NCI-H2227 treated with DMSO at 0.1 percent for 48 hours (cell line): ENCODE results near the gene LYRM1.
A peak's percentile ranks its signal among the peaks of the same experiment; 100 is the strongest.
"Not testable (repeated sequence)": the region's sequence is repeated elsewhere in the genome, so short reads cannot be mapped to it uniquely, and the experiment has no call there.

ENCODE experiments used
- DNase-seq: peaks from one replicate; lab custom pipeline; 2025; lab: John Stamatoyannopoulos, UW

Gene LYRM1

GRCh38 chr16:20900299-20901067 lies at the start of gene LYRM1, which contains the start of gene DCUN1D3:
Gene LYRM1, plus strand, starts transcription at chr16:20900771. Its CDS starts 14,785 bp downstream, at chr16:20915556.
Gene DCUN1D3, minus strand, starts transcription at chr16:20900358. Its CDS starts 37,820 bp downstream, at chr16:20862538.
- peak; percentile 97 for DNase-seq

GRCh38 chr16:20850981-20851380 lies 49.6 kb upstream of the LYRM1 start:
- no peak for DNase-seq

GRCh38 chr16:20851601-20852000 lies 49.0 kb upstream of the LYRM1 start:
- DNase-seq = no peak

- no peak for DNase-seq
Measured at GRCh38 chr16:20853143-20853542, 47.4 kb upstream of the LYRM1 start.

DNA sequence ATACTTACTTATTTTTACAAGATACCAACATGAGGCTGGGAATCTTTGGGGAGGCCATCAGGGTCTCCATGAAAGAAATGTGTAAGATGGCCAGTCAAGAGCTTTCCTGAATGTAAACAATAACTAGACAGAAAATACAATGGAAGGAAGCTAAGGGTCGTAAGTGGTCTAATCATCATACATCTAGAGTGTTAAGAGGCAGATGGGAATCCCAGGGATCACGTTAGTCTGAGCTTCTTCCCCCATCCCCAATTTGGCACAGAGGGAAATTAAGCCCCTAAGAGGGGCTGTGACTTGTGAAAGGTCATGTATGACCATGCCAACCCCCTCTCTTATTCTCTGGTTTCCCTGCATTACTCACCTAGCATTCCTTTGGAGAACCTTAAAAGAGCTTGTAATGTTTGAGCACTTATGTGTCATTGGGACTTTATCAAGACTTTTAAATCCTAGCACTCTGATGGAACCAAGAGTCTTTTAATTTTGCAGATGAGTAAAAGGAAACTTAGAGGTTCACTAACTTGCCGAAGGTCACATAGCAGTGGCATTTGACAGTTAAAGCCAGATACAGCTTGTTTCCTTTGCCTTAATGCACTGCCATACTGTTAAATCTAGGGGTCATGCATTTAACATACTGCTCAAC lies 46.5 kb upstream of the LYRM1 start:
- no peak for DNase-seq

- DNase-seq = no peak
Measured at GRCh38 chr16:20854963-20855362, 45.6 kb upstream of the LYRM1 start.

DNA sequence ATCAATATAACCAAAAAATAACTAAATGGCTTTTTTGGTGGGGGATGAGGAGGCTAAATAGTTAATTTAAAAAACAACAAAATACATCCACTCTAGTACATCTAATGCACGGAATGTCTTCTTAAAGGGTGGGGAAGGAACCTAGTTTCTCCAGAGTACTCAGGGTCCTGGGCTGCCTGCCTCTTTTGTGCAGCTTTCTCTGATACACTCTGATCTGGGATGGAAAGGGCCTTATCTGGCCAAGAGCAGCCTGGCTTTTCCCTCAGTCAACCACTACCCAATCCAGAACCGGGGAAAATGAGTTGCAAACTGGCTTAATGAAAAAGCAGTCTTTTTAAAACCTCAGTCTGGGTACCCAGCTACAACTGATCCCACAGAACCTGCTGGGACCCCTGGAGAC lies 43.3 kb upstream of the LYRM1 start:
- DNase-seq = no peak

DNA sequence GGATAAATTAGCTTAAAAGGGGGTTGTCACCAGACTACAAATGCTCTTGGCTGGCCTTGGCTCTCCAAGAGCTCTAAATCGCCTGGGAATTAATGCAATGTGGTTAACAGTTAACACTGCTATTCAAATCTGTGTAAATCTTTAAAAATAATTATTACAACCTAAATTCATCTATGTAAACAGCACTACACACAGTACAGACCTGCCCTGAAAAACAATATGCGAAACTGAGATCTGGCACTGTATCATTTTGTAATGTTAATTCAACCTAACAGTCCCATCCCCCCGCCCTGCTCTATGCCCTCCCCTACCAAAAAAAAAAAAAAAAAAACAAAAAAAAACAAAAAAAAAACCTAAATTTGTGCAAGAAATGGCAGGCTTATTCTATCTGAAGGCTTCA lies 41.3 kb upstream of the LYRM1 start:
- no peak for DNase-seq

DNA sequence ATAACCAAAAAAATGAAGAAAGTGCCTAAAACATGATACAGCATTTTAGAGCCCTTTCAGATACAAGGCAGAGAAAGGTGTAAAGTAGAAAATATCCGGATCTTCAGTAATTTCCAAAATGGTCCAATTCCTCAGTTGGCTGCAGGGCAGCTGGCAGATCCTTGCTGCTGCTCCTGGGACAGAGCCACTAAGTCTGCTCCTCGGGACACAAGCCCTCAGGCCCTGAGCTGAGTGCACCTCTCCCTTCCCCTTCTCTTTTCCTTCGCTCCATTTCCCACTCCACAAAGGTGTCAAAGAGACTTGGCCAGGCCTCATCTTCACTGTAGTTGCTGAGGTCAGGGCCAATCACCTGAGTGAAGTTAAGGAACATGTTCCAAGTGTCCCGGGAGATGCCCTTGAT lies 40.9 kb upstream of the LYRM1 start:
- no peak for DNase-seq

DNA sequence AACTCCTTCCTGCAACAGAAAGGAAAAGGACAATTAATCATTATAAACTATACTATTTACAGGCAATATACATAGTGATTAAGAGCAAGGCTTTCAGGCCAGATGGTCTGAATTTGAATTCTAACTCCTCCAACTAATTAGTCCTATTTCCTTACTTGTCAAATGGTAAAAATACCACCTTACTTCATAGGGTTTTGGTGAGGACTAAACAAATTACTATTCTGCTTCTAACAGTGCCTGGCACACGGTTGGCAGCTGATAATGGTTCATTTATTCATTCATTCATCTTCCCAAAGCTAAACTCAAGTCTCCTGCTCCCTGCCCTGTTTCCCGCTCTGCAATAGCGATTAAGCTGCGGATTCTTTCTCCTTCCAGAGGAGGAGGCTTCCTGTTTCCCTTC lies 40.2 kb upstream of the LYRM1 start:
- DNase-seq = no peak

GRCh38 chr16:20860995-20861394 lies 39.6 kb upstream of the LYRM1 start:
- DNase-seq = not testable (repeated sequence)

GRCh38 chr16:20862162-20862960 lies 38.2 kb upstream of the LYRM1 start:
- DNase-seq = no peak

DNA sequence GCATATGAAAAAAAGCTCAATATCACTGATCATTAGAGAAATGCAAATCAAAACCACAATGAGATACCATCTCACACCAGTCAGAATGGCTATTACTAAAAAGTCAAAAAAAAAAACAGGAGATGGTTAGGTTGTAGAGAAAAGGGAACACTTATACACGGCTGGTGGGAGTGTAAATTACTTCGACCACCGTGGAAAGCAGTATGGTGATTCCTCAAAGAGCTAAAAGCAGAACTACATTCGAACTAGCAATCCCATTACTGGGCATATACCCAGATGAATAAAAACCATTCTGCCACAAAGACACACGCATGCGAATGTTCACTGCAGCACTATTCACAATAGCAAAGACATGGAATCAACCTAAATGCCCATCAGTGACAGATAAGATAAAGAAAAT lies 36.2 kb upstream of the LYRM1 start:
- DNase-seq = not testable (repeated sequence)

DNA sequence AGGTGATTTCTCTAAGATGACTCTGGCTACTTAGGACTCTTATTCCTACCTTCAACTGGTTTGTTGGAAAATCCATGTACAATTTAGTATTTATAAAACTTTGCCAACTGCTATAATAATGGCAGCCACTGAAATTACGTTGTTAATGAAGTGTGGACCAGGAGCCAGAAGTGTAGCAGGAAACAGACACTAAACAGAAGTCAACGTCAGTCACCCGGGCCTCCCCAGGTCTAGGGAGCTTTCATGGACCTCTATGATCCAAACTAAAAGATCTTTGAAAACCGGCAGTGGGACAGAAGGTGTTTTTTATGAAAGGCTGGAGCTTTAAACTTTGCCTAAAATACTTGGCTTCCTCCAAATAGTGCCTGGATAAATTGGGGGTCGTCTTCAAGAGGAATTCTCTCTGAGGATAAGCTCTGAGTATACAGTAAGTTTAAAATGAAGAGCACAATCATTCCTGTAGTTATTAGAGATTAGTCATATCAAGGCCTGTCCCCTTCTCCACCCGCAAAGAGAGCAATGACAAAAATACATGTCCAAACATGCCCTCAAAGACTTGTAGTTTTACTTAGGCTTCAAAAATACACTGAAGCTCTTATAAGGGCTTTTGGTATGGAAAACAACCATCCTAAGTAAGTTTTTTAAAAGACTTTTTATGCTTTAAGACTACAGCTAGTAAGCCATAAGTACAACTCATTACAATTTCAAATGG lies 35.0 kb upstream of the LYRM1 start:
- DNase-seq = no peak

GRCh38 chr16:20866145-20866772 lies 34.3 kb upstream of the LYRM1 start:
- DNase-seq = no peak

GRCh38 chr16:20866801-20867200 lies 33.8 kb upstream of the LYRM1 start:
- no peak for DNase-seq

DNA sequence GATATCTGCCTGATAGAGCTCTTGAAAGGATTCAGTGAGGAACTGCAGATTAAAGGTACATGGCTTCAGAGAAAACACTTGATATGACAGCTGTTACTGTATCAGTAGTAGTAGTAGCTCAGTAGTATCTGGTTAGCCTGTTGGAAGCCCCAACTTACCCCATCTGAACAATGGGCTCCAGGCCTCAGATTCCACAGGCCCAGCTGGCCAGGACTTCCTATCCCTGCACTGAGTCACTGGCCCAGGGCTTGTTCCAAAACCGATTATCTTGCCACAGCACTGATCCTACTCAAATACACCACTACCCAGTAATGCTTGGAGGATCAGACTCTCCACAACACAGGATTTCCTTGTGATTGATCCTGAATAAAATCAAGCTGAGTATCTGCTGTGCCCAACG lies 33.0 kb upstream of the LYRM1 start:
- no peak for DNase-seq

DNA sequence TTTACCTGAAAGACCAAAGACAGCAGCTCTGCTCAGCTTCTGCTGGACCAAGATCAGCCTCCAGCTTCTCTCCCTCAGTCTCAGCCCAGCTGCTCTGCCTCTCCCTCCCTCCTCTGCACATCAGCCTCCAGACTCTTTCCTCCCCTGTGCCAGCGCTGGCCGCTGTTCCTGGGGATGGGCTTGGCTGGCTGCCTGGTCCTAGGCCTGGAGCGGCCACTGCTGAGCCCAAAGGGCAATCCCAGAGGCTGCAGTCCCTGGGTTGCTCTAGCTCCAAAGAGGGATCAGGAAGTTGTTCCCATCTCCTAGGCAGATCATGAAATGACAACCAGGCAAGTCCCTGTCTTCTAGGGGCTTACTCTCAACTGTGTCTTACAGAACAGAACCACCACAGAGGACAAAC lies 31.7 kb upstream of the LYRM1 start:
- no peak for DNase-seq

DNA sequence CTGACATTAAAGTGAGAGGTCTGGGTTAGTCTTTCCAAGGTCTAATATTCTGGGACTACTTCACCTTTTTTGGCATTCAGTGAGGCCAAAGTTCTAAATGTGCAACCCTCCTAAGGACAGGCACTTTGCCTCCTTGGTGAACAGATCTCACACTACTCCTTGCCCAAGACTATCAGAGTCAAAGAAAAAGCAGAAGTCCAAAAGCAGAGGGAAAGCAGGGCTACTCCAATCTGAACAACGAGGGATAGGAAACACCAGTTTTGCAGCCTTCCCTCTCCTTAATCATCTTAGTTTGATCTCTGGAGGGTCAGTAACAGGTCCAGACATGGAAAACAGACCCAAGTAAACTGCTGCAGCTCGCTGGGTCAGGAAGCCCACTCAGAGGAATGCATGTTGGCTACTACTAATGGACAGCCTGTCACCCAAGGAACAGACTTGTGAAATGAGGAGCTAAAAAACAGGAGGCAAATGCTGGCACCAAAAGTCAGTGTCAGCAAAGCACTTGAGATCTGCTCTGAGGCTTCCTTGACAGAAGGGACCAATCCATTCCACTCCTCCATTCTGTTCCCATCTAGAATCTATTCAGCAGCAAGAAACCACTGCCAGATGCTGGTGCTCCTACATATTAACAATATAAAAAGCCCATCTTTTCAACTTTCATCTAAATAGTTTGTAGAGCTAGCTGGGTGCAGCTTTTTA lies 30.3 kb upstream of the LYRM1 start:
- no peak for DNase-seq

DNA sequence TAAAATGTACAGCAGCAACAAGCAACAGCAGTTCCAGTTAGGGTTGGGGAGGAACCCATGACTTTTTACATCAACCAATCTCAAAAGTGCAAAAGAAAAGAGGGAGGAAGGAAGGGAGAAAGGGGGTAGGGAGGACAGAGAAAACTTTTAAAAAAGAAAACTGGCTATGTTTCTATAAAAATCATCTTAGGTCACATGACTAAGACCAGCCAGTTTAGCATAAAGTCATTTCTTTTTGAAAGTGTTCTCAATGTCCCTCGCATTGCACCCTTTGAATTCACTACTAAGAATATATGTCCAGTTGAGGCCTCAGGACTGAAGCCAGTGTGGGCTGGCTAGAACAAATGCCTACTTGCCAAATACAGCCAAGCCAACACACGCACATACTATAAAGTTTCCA lies 29.3 kb upstream of the LYRM1 start:
- DNase-seq = no peak
